GM23248 (cell line): ENCODE results near the gene CNPY3.
"Not testable (repeated sequence)": the region's sequence is repeated elsewhere in the genome, so short reads cannot be mapped to it uniquely, and the experiment has no call there.

Experiments
- EZH2 ChIP-seq: fragments of 200-600 bp; sonication (generic); IDR thresholded peaks from 2 replicates; pipeline ENCODE4 v1.6.1; 2018; ENCODE audit warnings: antibody characterized with exemption, mild to moderate bottlenecking; ENCODE audit not compliant: insufficient read depth, poor library complexity, severe bottlenecking
- EZH2phosphoT487 ChIP-seq: fragments of 200-600 bp; sonication (generic); IDR thresholded peaks from 2 replicates; pipeline ENCODE4 v1.6.1; 2018; ENCODE audit warnings: antibody characterized with exemption, moderate library complexity, mild to moderate bottlenecking, low read depth; ENCODE audit not compliant: insufficient read depth

- TF ChIP-seq EZH2, EZH2phosphoT487: not testable (repeated sequence)
Measured at GRCh38 chr6:42954405-42954804, 25.1 kb downstream of the CNPY3 start.
